Erythroblast (primary cell): ENCODE measurements around the gene SLC46A1.
A peak's percentile ranks its signal among the peaks of the same experiment; 100 is the strongest.

Experiments used
- DNase-seq, 2 experiments: peaks; one replicate each; lab custom pipeline; 2025; lab: John Stamatoyannopoulos, UW
- GATA1 ChIP-seq: IDR thresholded peaks from 2 replicates; pipeline ENCODE4 v1.6.1; 2011; ENCODE audit warnings: low read depth, mild to moderate bottlenecking, control low read depth, low read length, moderate library complexity
- POLR2A ChIP-seq: IDR thresholded peaks from 2 replicates; pipeline ENCODE4 v1.6.1; 2011; ENCODE audit warnings: mild to moderate bottlenecking, low read length

SLC46A1 gene

GRCh38 chr17:28397687-28398279, 8.2 kb downstream of the SLC46A1 start:
- TF ChIP-seq POLR2A, result no peak
- TF ChIP-seq GATA1, result no peak
- DNase-seq, result no peak

DNA sequence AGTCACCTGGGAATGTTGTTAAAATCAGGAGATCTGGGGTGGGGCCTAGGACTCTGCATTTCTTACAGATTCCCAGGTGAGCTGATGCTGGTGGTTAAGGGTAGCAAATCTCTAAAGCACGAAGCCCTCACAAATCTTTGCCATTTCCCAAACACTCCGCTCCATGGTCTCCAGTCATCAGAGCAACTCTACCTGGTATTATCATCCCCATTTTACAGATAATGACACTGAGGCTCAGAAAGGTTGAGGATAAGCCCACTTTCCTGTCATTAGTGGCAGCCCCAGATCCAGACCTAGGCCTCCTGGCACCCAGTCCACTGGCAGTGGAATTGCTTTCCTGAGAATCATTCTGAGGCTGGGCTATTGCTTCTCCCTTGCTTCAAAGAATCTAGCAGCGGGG, 8.7 kb downstream of the SLC46A1 start:
- no peak for TF ChIP-seq GATA1
- TF ChIP-seq POLR2A, result no peak
- DNase-seq, result no peak

GRCh38 chr17:28396635-28397239, 9.3 kb downstream of the SLC46A1 start:
- no peak for TF ChIP-seq POLR2A
- no peak for TF ChIP-seq GATA1
- no peak for DNase-seq

DNA sequence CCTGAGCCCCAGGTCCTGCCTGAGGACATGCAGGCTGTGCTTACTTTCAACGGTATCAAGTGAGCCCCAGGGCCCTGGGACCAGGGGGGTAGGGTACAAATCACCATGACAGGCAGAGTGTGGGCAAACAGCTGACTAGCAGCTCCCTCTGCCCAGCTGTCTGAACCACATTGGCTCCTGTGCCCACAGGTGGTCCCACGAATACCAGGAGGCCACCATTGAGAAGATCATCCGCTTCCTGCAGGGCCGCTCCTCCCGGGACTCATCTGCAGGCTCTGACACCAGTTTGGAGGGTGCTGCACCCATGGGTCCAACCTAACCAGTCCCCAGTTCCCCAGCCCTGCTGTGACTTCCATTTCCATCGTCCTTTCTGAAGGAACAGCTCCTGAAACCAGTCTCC, 10.0 kb downstream of the SLC46A1 start:
- no peak for DNase-seq
- TF ChIP-seq GATA1, result no peak
- no peak for TF ChIP-seq POLR2A

DNA sequence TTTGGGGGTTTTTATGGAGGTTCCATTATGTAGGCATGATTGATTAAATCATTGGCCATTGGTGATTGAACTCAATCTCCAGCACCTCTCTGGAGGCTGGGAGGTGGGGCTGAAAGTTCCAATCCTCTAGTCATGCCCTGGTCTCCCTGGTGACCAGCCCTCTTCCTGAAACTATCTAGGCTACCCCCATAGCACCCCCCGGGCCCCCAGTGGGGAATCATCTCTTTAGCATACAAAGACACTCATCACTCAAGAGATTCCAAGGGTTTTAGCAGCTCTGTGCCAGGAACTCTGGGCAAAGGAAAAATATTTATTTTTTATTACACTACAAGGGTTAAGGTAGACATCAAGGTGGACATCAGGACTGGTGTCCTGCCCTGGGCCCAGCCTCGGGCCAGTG, 10.6 kb downstream of the SLC46A1 start:
- DNase-seq, result no peak
- TF ChIP-seq POLR2A, result no peak
- no peak for TF ChIP-seq GATA1

- no peak for DNase-seq
- TF ChIP-seq GATA1, result no peak
- no peak for TF ChIP-seq POLR2A
These were observed 11.5 kb downstream of the SLC46A1 start for GRCh38 chr17:28394337-28395116.

GRCh38 chr17:28392491-28392890, 13.5 kb downstream of the SLC46A1 start:
- no peak for DNase-seq
- no peak for TF ChIP-seq POLR2A
- no peak for TF ChIP-seq GATA1

DNA sequence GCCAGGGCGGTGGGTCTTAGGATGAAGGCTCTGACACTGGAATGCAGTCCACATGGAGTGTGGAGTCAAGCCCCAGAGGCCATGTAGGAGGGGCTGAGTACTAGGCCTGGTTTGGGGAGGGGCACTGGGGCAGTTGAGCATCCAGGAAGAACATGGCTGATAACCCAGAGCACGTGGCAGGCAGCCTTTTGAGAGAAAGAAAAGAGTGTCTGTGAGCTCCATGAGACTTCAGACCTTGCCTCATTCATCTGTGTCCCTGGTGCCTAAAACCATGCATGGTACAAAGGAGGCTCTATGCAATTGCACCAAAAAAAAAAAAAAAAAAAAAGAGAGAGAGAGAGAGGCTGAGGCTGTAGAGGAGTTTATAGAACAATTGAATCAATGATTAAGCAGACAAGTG, 14.6 kb downstream of the SLC46A1 start:
- TF ChIP-seq POLR2A (no peak), GATA1 (no peak)
- no peak for DNase-seq

- DNase-seq, result no peak
- TF ChIP-seq GATA1, result no peak
- TF ChIP-seq POLR2A, result no peak
These were observed 15.0 kb downstream of the SLC46A1 start for GRCh38 chr17:28390984-28391383.

GRCh38 chr17:28390563-28390962, 15.4 kb downstream of the SLC46A1 start:
- DNase-seq, result no peak
- TF ChIP-seq GATA1 (no peak), POLR2A (no peak)

- peak in 1 of 2 experiments; percentile 38 for DNase-seq
- TF ChIP-seq GATA1, result no peak
These were observed 15.9 kb downstream of the SLC46A1 start for GRCh38 chr17:28390141-28390540.

- TF ChIP-seq POLR2A (no peak), GATA1 (no peak)
- no peak for DNase-seq
These were observed 17.9 kb downstream of the SLC46A1 start for GRCh38 chr17:28388106-28388505.

- TF ChIP-seq POLR2A (no peak), GATA1 (no peak)
- no peak for DNase-seq
These were observed 19.6 kb downstream of the SLC46A1 start for GRCh38 chr17:28386391-28386790.

- DNase-seq, result no peak
These were observed 20.6 kb downstream of the SLC46A1 start for GRCh38 chr17:28385406-28385805.

More at GRCh38 chr17:28385406-28385805, 20.6 kb downstream of the SLC46A1 start:
- no peak for TF ChIP-seq POLR2A
